Activated CD4-positive, alpha-beta T cell treated with anti-CD3 and anti-CD28 coated beads, Interleukin-2, amount 10 ng/mL, durations not matched to agents 7 days and 5 days (primary cell): Measurements from ENCODE around the gene REELD1. TPM values are rescaled to one million over a fixed set of nuclear protein-coding genes. Genes with fewer than 3 reads are reported as not detected.

Experiments
- CTCF ChIA-PET: fragments of 350-600 bp; sonication (Branson Sonifier 250); formaldehyde crosslinking; loops from one replicate; lab custom pipeline; 2021; ENCODE audit warnings: antibody characterized with exemption; lab: Charles Lee
- POLR2A ChIA-PET: fragments of 350-600 bp; sonication (Branson Sonifier 250); formaldehyde crosslinking; loops from one replicate; lab custom pipeline; 2021; ENCODE audit warnings: antibody characterized with exemption; lab: Charles Lee
- DNase-seq: peaks from one replicate; pipeline ENCODE4 v3.0.0-alpha.2; 2020
- H3K27ac Mint-ChIP-seq: one replicate; pipeline ENCODE4 v1.8.0; 2021; ENCODE audit warnings: mild to moderate bottlenecking, moderate library complexity, mixed read lengths
- H3K27me3 Mint-ChIP-seq: one replicate; pipeline ENCODE4 v1.8.0; 2021; ENCODE audit warnings: mixed read lengths
- H3K36me3 Mint-ChIP-seq: one replicate; pipeline ENCODE4 v1.8.0; 2021; ENCODE audit warnings: low read depth, mixed read lengths
- H3K4me1 Mint-ChIP-seq: one replicate; pipeline ENCODE4 v1.8.0; 2021; ENCODE audit warnings: mixed read lengths
- H3K4me3 Mint-ChIP-seq: one replicate; pipeline ENCODE4 v1.8.0; 2021; ENCODE audit warnings: mild to moderate bottlenecking, moderate library complexity, mixed read lengths
- H3K9me3 Mint-ChIP-seq: one replicate; pipeline ENCODE4 v1.8.0; 2021; ENCODE audit warnings: mixed read lengths
- total RNA-seq, 2 experiments: library from RNA; stranded (reverse); gene quantifications; one replicate each; pipeline ENCODE4 v1.2.3, GENCODE V29; 2021

REELD1 gene
- total RNA-seq, 2 experiments from 2014 or later, result 0.08 to 0.20 TPM

DNA sequence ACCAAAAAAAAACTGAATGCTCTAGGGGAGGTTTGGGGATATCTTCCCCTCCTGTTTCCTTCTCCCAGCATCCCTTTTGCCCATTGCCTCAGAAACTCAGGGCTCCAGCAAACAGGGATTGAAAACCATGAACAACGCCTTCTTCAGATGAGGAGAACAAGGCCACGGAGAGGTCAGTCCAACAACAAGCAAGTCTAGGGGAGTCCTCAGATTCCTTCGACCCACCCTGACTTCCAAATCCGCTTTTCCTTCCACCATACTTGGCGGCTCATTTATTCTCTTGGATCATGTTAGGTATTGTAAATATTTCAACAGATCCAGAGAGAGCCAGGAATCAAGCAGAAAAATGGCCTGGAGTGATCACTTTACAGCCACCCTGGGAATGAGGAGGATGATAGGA lies 21.9 kb downstream of the REELD1 start:
- Mint-ChIP-seq H3K9me3 (no peaks in the 10 kb centered on the region), H3K4me3 (no peak overlapping the region), H3K27me3 (no peaks in the 10 kb centered on the region), H3K36me3 (no peaks in the 10 kb centered on the region), H3K27ac (no peak overlapping the region), H3K4me1 (peaks cover 2% of the 10 kb centered on the region)
- CTCF ChIA-PET, result no interaction called here
- POLR2A ChIA-PET, result no interaction called here
- no peak for DNase-seq

- Mint-ChIP-seq H3K4me1 (peaks cover 4% of the 10 kb centered on the region), H3K27ac (no peak overlapping the region), H3K36me3 (no peaks in the 10 kb centered on the region), H3K27me3 (no peaks in the 10 kb centered on the region), H3K4me3 (no peak overlapping the region), H3K9me3 (no peaks in the 10 kb centered on the region)
- ChIA-PET CTCF (no interaction called here), POLR2A (no interaction called here)
- DNase-seq, result no peak
Measured at GRCh38 chr4:146237092-146237491, 22.8 kb downstream of the REELD1 start.

DNA sequence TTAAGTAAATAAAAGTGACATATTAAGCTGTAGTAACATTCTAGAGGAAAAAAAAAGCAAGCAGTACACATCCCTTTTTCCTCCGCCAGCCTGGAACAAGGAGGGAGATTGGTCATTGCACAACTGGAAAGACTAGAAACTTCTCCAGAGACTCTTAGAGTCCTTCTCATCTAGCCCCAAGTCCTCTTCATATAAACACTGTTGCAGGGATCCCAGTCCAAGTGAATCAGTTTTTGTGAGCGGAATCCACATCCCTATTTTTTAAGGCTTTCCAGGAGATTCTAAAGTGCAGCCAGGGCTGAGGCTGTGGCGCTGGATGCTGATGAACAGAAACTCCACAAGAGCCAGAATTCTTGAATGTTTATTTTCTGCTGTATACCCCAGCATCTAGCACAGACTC lies 23.8 kb downstream of the REELD1 start:
- H3K4me3 Mint-ChIP-seq, result no peak overlapping the region
- ChIA-PET POLR2A (no interaction called here), CTCF (no interaction called here)
- peaks cover 10% of the 10 kb centered on the region for H3K4me1 Mint-ChIP-seq
- H3K27ac Mint-ChIP-seq, result no peak overlapping the region
- H3K9me3 Mint-ChIP-seq, result no peaks in the 10 kb centered on the region
- DNase-seq, result no peak
- no peaks in the 10 kb centered on the region for H3K36me3 Mint-ChIP-seq
- H3K27me3 Mint-ChIP-seq, result no peaks in the 10 kb centered on the region

DNA sequence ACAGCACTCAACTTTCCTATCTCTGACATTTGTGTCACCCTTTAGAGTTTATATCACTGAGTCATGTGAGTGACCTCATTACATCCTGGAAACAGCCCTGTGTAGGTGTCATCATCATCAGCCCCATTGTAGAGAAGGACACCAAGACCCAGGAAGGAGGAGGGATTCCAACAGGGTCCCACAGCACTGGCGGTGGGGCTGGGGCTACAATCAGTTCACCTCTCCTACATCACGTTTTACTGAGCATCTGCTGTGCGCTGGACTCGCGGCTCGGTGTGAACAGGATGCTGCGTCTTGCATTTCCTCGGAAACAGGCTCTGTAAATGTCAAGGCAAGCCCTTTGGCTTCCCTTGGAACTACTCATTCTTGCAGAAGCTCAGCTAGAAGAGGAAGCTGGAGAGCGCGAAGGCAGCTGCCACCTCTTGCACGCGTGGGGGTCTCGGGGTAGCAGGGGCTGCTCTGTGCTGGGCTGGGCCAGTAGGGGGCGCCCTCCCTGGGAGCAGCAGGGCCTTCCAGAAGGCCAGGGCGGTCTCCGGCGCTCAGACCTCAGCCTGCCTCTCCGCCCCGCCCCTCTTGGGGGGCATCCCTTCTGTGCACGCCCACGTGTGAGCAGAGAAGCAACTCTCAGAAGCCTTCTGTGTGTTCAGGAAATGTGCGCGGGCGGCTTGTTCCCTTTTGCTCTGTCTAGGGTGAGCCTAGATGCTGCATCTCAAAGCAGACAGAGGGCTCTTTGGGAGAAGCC lies 29.0 kb downstream of the REELD1 start:
- peak; percentile 33 for DNase-seq
- Mint-ChIP-seq H3K36me3 (no peaks in the 10 kb centered on the region), H3K4me3 (peak overlapping the region; percentile 23), H3K9me3 (no peaks in the 10 kb centered on the region), H3K4me1 (peaks cover 13% of the 10 kb centered on the region), H3K27me3 (no peaks in the 10 kb centered on the region), H3K27ac (no peak overlapping the region)
- ChIA-PET CTCF (interaction anchor here (0.8 to 1.9 kb wide), 3 partner anchors 8 to 853 kb away, joined by 3 to 6 read pairs (median 5); no protein-coding TSS in a partner anchor), POLR2A (no interaction called here)

- Mint-ChIP-seq H3K4me1 (peaks cover 13% of the 10 kb centered on the region), H3K27me3 (no peaks in the 10 kb centered on the region), H3K36me3 (no peaks in the 10 kb centered on the region), H3K27ac (no peak overlapping the region), H3K4me3 (no peak overlapping the region), H3K9me3 (no peaks in the 10 kb centered on the region)
- DNase-seq, result no peak
- ChIA-PET POLR2A (no interaction called here), CTCF (interaction anchor here (1.1 to 1.9 kb wide), 3 partner anchors 9 to 853 kb away, joined by 3 to 6 read pairs (median 5); no protein-coding TSS in a partner anchor)
Measured at GRCh38 chr4:146243883-146244277, 29.5 kb downstream of the REELD1 start.

GRCh38 chr4:146244496-146244895 lies 30.2 kb downstream of the REELD1 start:
- no peak for DNase-seq
- ChIA-PET CTCF (interaction anchor here (1.1 to 1.9 kb wide), 3 partner anchors 9 to 15 kb away, joined by 3 to 6 read pairs (median 3); no protein-coding TSS in a partner anchor), POLR2A (no interaction called here)
- H3K9me3 Mint-ChIP-seq, result no peaks in the 10 kb centered on the region
- H3K4me3 Mint-ChIP-seq, result no peak overlapping the region
- H3K4me1 Mint-ChIP-seq, result peaks cover 13% of the 10 kb centered on the region
- no peaks in the 10 kb centered on the region for H3K27me3 Mint-ChIP-seq
- no peak overlapping the region for H3K27ac Mint-ChIP-seq
- H3K36me3 Mint-ChIP-seq, result no peaks in the 10 kb centered on the region

- POLR2A ChIA-PET, result no interaction called here
- Mint-ChIP-seq H3K27me3 (no peaks in the 10 kb centered on the region), H3K36me3 (no peaks in the 10 kb centered on the region), H3K4me3 (no peak overlapping the region), H3K9me3 (no peaks in the 10 kb centered on the region), H3K4me1 (peaks cover 13% of the 10 kb centered on the region), H3K27ac (no peak overlapping the region)
- no peak for DNase-seq
- CTCF ChIA-PET, result interaction anchor here (1.2 kb wide), 1 partner anchor 16 kb away, joined by 3 read pairs; no protein-coding TSS in a partner anchor
Measured at GRCh38 chr4:146245246-146245645, 30.9 kb downstream of the REELD1 start.

- no peaks in the 10 kb centered on the region for H3K9me3 Mint-ChIP-seq
- H3K27ac Mint-ChIP-seq, result no peak overlapping the region
- peaks cover 13% of the 10 kb centered on the region for H3K4me1 Mint-ChIP-seq
- H3K4me3 Mint-ChIP-seq, result no peak overlapping the region
- CTCF ChIA-PET, result no interaction called here
- POLR2A ChIA-PET, result no interaction called here
- H3K27me3 Mint-ChIP-seq, result no peaks in the 10 kb centered on the region
- DNase-seq, result no peak
- H3K36me3 Mint-ChIP-seq, result no peaks in the 10 kb centered on the region
Measured at GRCh38 chr4:146245850-146246249, 31.5 kb downstream of the REELD1 start.

GRCh38 chr4:146246381-146246780 lies 32.0 kb downstream of the REELD1 start:
- Mint-ChIP-seq H3K4me3 (no peak overlapping the region), H3K36me3 (no peaks in the 10 kb centered on the region), H3K27me3 (no peaks in the 10 kb centered on the region), H3K9me3 (no peaks in the 10 kb centered on the region), H3K4me1 (peaks cover 11% of the 10 kb centered on the region), H3K27ac (no peak overlapping the region)
- DNase-seq, result no peak
- ChIA-PET CTCF (no interaction called here), POLR2A (no interaction called here)

DNA sequence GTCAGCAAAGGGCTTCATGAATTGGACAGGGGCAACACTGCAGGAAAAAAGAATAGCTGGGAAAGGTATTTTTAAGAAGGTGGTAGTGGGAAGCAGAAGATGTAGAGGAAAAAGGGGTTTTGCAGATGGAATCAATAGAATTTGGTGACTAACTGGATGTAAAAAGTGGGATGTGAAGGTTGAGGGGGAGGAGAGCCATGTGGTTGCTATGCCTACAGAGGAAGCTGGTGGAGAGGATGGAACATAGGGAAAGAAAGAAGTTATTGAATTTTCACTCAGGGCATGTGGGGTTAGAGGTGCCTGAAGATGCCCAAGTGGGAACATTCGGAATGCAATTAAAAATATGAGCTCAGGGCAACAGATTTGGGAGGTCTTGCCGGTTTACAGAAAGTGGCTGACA lies 33.0 kb downstream of the REELD1 start:
- H3K9me3 Mint-ChIP-seq, result no peaks in the 10 kb centered on the region
- no peaks in the 10 kb centered on the region for H3K27me3 Mint-ChIP-seq
- ChIA-PET CTCF (no interaction called here), POLR2A (no interaction called here)
- H3K4me3 Mint-ChIP-seq, result no peak overlapping the region
- H3K4me1 Mint-ChIP-seq, result peaks cover 8% of the 10 kb centered on the region
- no peak for DNase-seq
- H3K36me3 Mint-ChIP-seq, result no peaks in the 10 kb centered on the region
- H3K27ac Mint-ChIP-seq, result no peak overlapping the region

GRCh38 chr4:146252969-146253611 lies 38.8 kb downstream of the REELD1 start:
- CTCF ChIA-PET, result interaction anchor here (1.0 kb wide), 1 partner anchor 10 kb away, joined by 3 read pairs; no protein-coding TSS in a partner anchor
- Mint-ChIP-seq H3K36me3 (no peaks in the 10 kb centered on the region), H3K4me1 (no peaks in the 10 kb centered on the region), H3K27ac (no peak overlapping the region), H3K9me3 (no peaks in the 10 kb centered on the region), H3K4me3 (no peak overlapping the region), H3K27me3 (no peaks in the 10 kb centered on the region)
- DNase-seq, result no peak
- POLR2A ChIA-PET, result no interaction called here

DNA sequence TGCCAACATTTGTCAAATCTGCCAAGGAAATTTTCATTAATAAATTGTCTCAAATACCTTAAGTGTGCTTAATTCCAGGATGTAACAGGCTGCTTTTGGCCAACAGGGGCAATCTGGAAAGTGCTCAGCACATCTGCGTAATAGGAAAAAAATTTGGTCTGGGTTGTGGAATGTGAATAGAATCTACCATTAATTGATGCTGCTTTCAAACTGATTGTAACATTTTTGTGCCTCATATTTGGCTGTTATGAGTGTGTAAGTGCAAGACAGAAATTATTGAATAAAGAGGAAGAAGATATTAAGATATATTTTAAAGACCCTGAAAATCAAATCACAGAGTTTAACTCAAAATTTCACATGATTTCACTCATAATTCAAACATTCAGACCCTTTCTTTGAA lies 41.1 kb downstream of the REELD1 start:
- Mint-ChIP-seq H3K36me3 (no peaks in the 10 kb centered on the region), H3K27ac (no peak overlapping the region), H3K27me3 (no peaks in the 10 kb centered on the region), H3K4me3 (no peak overlapping the region), H3K9me3 (no peaks in the 10 kb centered on the region), H3K4me1 (no peaks in the 10 kb centered on the region)
- ChIA-PET CTCF (no interaction called here), POLR2A (no interaction called here)
- DNase-seq, result no peak

GRCh38 chr4:146255874-146256273 lies 41.5 kb downstream of the REELD1 start:
- no peak for DNase-seq
- no peaks in the 10 kb centered on the region for H3K9me3 Mint-ChIP-seq
- H3K4me3 Mint-ChIP-seq, result no peak overlapping the region
- H3K27me3 Mint-ChIP-seq, result no peaks in the 10 kb centered on the region
- H3K4me1 Mint-ChIP-seq, result no peaks in the 10 kb centered on the region
- ChIA-PET POLR2A (no interaction called here), CTCF (no interaction called here)
- no peaks in the 10 kb centered on the region for H3K36me3 Mint-ChIP-seq
- no peak overlapping the region for H3K27ac Mint-ChIP-seq
